ENCODE data around the gene MPHOSPH6. TPM values are rescaled to one million over a fixed set of nuclear protein-coding genes. Genes with fewer than 3 reads are reported as not detected.

Gene MPHOSPH6
- total RNA-seq, 1 experiment from 2014 or later: 40.4 TPM

- CTCF ChIA-PET: no interaction called here
- no peak for TF ChIP-seq CTCF (IDR thresholded peaks at IDR 0.05; ENCODE audit: unreplicated experiment)
- no TSS peak for BruUV-seq (replicated peaks)
- H3K4me3 Mint-ChIP-seq (ENCODE audit: low read depth, unreplicated experiment): no peak overlapping the region
- H3K27me3 Mint-ChIP-seq (ENCODE audit: unreplicated experiment): no peaks in the 10 kb centered on the region
- intact Hi-C loops (cut with micrococcal nuclease; ENCODE audit: unreplicated experiment): no loop called here
- H3K4me1 Mint-ChIP-seq (ENCODE audit: low read depth, unreplicated experiment): peaks cover 10% of the 10 kb centered on the region
- no peak overlapping the region for H3K27ac Mint-ChIP-seq (ENCODE audit: unreplicated experiment)
- DNase-seq: no peak
- no peaks in the 10 kb centered on the region for H3K36me3 Mint-ChIP-seq (ENCODE audit: insufficient read depth, unreplicated experiment)
- no peaks in the 10 kb centered on the region for H3K9me3 Mint-ChIP-seq (ENCODE audit: low read depth, unreplicated experiment)
These were observed 32.8 kb downstream of the MPHOSPH6 start for GRCh38 chr16:82136956-82137821.

- TF ChIP-seq CTCF (IDR thresholded peaks at IDR 0.05; ENCODE audit: unreplicated experiment): no peak
- Mint-ChIP-seq H3K36me3 (ENCODE audit: insufficient read depth, unreplicated experiment) (no peaks in the 10 kb centered on the region), H3K4me3 (ENCODE audit: low read depth, unreplicated experiment) (no peak overlapping the region), H3K9me3 (ENCODE audit: low read depth, unreplicated experiment) (no peaks in the 10 kb centered on the region), H3K4me1 (ENCODE audit: low read depth, unreplicated experiment) (peaks cover 10% of the 10 kb centered on the region), H3K27me3 (ENCODE audit: unreplicated experiment) (no peaks in the 10 kb centered on the region), H3K27ac (ENCODE audit: unreplicated experiment) (no peak overlapping the region)
- intact Hi-C loops (cut with micrococcal nuclease; ENCODE audit: unreplicated experiment): no loop called here
- no TSS peak for BruUV-seq (replicated peaks)
- CTCF ChIA-PET: no interaction called here
- DNase-seq: no peak
These were observed 34.2 kb downstream of the MPHOSPH6 start for GRCh38 chr16:82135844-82136243.

- no TSS peak for BruUV-seq (replicated peaks)
- Mint-ChIP-seq H3K27me3 (ENCODE audit: unreplicated experiment) (no peaks in the 10 kb centered on the region), H3K9me3 (ENCODE audit: low read depth, unreplicated experiment) (no peaks in the 10 kb centered on the region), H3K4me3 (ENCODE audit: low read depth, unreplicated experiment) (no peak overlapping the region), H3K36me3 (ENCODE audit: insufficient read depth, unreplicated experiment) (no peaks in the 10 kb centered on the region), H3K4me1 (ENCODE audit: low read depth, unreplicated experiment) (peaks cover 10% of the 10 kb centered on the region), H3K27ac (ENCODE audit: unreplicated experiment) (no peak overlapping the region)
- CTCF ChIA-PET: no interaction called here
- TF ChIP-seq CTCF (IDR thresholded peaks at IDR 0.05; ENCODE audit: unreplicated experiment): no peak
- intact Hi-C loops (cut with micrococcal nuclease; ENCODE audit: unreplicated experiment): no loop called here
- DNase-seq: no peak
These were observed 35.2 kb downstream of the MPHOSPH6 start for GRCh38 chr16:82134846-82135245.

- no peak for DNase-seq
- Mint-ChIP-seq H3K36me3 (ENCODE audit: insufficient read depth, unreplicated experiment) (no peaks in the 10 kb centered on the region), H3K4me1 (ENCODE audit: low read depth, unreplicated experiment) (peaks cover 6% of the 10 kb centered on the region), H3K9me3 (ENCODE audit: low read depth, unreplicated experiment) (no peaks in the 10 kb centered on the region), H3K4me3 (ENCODE audit: low read depth, unreplicated experiment) (no peak overlapping the region), H3K27ac (ENCODE audit: unreplicated experiment) (no peak overlapping the region), H3K27me3 (ENCODE audit: unreplicated experiment) (no peaks in the 10 kb centered on the region)
- BruUV-seq (replicated peaks): no TSS peak
- TF ChIP-seq CTCF (IDR thresholded peaks at IDR 0.05; ENCODE audit: unreplicated experiment): no peak
- CTCF ChIA-PET: no interaction called here
- intact Hi-C loops (cut with micrococcal nuclease; ENCODE audit: unreplicated experiment): no loop called here
These were observed 36.2 kb downstream of the MPHOSPH6 start for GRCh38 chr16:82133798-82134197.

Data from Calu3 (cell line).